Smooth muscle cell of the brain vasculature (primary cell): ENCODE data around the gene CDS1.
"Not testable (repeated sequence)": the region's sequence is repeated elsewhere in the genome, so short reads cannot be mapped to it uniquely, and the experiment has no call there.

Experiments used
- DNase-seq: peaks from one replicate; pipeline ENCODE4 v3.0.0-alpha.2; 2012; ENCODE audit warnings: low read depth, low spot score

Gene CDS1

GRCh38 chr4:84582988-84583875 lies at the start of gene CDS1:
Gene CDS1 (plus strand): TSS chr4:84583127. CDS start chr4:84583402, 275 bp downstream.
- DNase-seq = no peak

GRCh38 chr4:84535901-84536300 lies 47.0 kb upstream of the CDS1 start:
- DNase-seq = no peak

GRCh38 chr4:84545093-84545492 lies 37.8 kb upstream of the CDS1 start:
- DNase-seq = no peak

- no peak for DNase-seq
These were observed 35.7 kb upstream of the CDS1 start for GRCh38 chr4:84547211-84547610.

- not testable (repeated sequence) for DNase-seq
These were observed 33.7 kb upstream of the CDS1 start for GRCh38 chr4:84549191-84549590.

GRCh38 chr4:84562156-84562555 lies 20.8 kb upstream of the CDS1 start:
- DNase-seq = no peak

GRCh38 chr4:84563002-84563401 lies 19.9 kb upstream of the CDS1 start:
- no peak for DNase-seq

GRCh38 chr4:84565951-84566350 lies 17.0 kb upstream of the CDS1 start:
- DNase-seq = no peak

GRCh38 chr4:84568496-84568895 lies 14.4 kb upstream of the CDS1 start:
- no peak for DNase-seq

- DNase-seq = no peak
These were observed 13.9 kb upstream of the CDS1 start for GRCh38 chr4:84569009-84569408.

- no peak for DNase-seq
These were observed 9.4 kb upstream of the CDS1 start for GRCh38 chr4:84573385-84574068.

- DNase-seq = no peak
These were observed 8.7 kb upstream of the CDS1 start for GRCh38 chr4:84574069-84574720.

GRCh38 chr4:84578540-84579402 lies 4.2 kb upstream of the CDS1 start:
- DNase-seq = no peak

GRCh38 chr4:84579403-84579776 lies 3.5 kb upstream of the CDS1 start:
- no peak for DNase-seq

- DNase-seq = no peak
These were observed 482 bp upstream of the CDS1 start for GRCh38 chr4:84582302-84582987.

- DNase-seq = no peak
These were observed 1.0 kb downstream of the CDS1 start for GRCh38 chr4:84583876-84584380.

GRCh38 chr4:84585251-84585650 lies 2.3 kb downstream of the CDS1 start:
- no peak for DNase-seq

- DNase-seq = no peak
These were observed 11.8 kb downstream of the CDS1 start for GRCh38 chr4:84594724-84595123.

GRCh38 chr4:84596826-84597225 lies 13.9 kb downstream of the CDS1 start:
- no peak for DNase-seq

- no peak for DNase-seq
These were observed 14.5 kb downstream of the CDS1 start for GRCh38 chr4:84597450-84597849.

GRCh38 chr4:84606645-84607044 lies 23.7 kb downstream of the CDS1 start:
- DNase-seq = no peak
